ENCODE data around the gene LCE4A.

Gene LCE4A

GRCh38 chr1:152745765-152746444, 37.9 kb downstream of the LCE4A start:
- DNase-seq, result no peak

- DNase-seq, result no peak
These were observed 39.9 kb downstream of the LCE4A start for GRCh38 chr1:152747831-152748230.

GRCh38 chr1:152752225-152752624, 44.3 kb downstream of the LCE4A start:
- DNase-seq, result no peak

- no peak for DNase-seq
These were observed 45.6 kb downstream of the LCE4A start for GRCh38 chr1:152753586-152753985.

- DNase-seq, result no peak
These were observed 48.9 kb downstream of the LCE4A start for GRCh38 chr1:152756872-152757271.

- no peak for DNase-seq
These were observed 49.8 kb downstream of the LCE4A start, which contains the start of gene KPRP for GRCh38 chr1:152757747-152758146. Gene KPRP, plus strand, starts transcription at chr1:152758025. Its CDS starts 1,564 bp downstream, at chr1:152759589.

GRCh38 chr1:152758636-152759035, 50.7 kb downstream of the LCE4A start:
- DNase-seq, result no peak
